Nephron progenitor cell (in vitro differentiated cells): Measurements from ENCODE around the gene YJU2.

ENCODE experiments used
- DNase-seq: peaks from one replicate; pipeline ENCODE4 v3.0.0; 2021
- H3K27ac Mint-ChIP-seq: 2 replicates; pipeline ENCODE4 v1.8.0; 2021; ENCODE audit warnings: mild to moderate bottlenecking, moderate library complexity, mixed read lengths
- H3K27me3 Mint-ChIP-seq: 2 replicates; pipeline ENCODE4 v1.8.0; 2021; ENCODE audit warnings: mild to moderate bottlenecking, low read depth, mixed read lengths; ENCODE audit not compliant: poor library complexity
- H3K36me3 Mint-ChIP-seq: 2 replicates; pipeline ENCODE4 v1.8.0; 2021; ENCODE audit warnings: low read depth, mixed read lengths
- H3K4me1 Mint-ChIP-seq: 2 replicates; pipeline ENCODE4 v1.8.0; 2021; ENCODE audit warnings: mixed read lengths
- H3K4me3 Mint-ChIP-seq: 2 replicates; pipeline ENCODE4 v1.8.0; 2021; ENCODE audit warnings: mild to moderate bottlenecking, moderate library complexity, mixed read lengths
- H3K9me3 Mint-ChIP-seq: 2 replicates; pipeline ENCODE4 v1.8.0; 2021; ENCODE audit warnings: mild to moderate bottlenecking, moderate library complexity, mixed read lengths
- CTCF ChIP-seq: fragments of 200-600 bp; sonication (generic); IDR thresholded peaks from 2 replicates; pipeline ENCODE4 v1.5.0; 2021; ENCODE audit warnings: antibody characterized with exemption

The YJU2 gene

DNA sequence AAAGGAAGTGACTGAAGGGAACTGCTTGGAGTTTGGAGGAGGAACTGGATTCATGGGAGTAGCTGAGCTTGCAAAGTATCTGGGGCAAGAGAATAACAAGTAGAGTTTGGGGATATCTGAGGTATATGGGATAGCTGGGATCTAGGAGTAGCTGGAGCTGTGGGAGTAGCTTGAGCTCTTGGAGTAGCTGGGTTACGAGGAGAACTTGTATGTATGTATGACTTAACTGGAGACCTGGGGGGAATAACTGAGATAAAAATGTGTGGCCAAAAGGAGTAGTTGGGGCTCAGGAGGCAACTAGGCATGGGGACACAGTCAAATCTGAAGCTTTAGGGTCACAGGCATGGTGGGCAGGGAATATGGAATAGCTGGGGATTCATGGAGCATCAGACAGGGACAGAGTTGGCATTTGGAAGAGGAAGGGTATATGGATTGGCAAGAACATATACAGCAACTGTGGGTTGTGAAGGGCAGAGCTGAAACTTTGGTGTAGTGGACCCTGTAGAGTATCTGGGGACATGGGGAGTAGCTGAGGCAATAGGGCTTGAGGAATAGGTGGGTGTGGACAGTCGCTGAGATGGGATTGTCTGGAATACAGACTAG is 45.8 kb upstream of the YJU2 start:
- peaks cover 90% of the 10 kb centered on the region for H3K27me3 Mint-ChIP-seq
- peaks cover 11% of the 10 kb centered on the region for H3K4me1 Mint-ChIP-seq
- peaks cover 8% of the 10 kb centered on the region for H3K36me3 Mint-ChIP-seq
- no peak overlapping the region for H3K4me3 Mint-ChIP-seq
- H3K9me3 Mint-ChIP-seq = peaks cover 17% of the 10 kb centered on the region
- no peak for TF ChIP-seq CTCF
- no peak overlapping the region for H3K27ac Mint-ChIP-seq
- DNase-seq = no peak

DNA sequence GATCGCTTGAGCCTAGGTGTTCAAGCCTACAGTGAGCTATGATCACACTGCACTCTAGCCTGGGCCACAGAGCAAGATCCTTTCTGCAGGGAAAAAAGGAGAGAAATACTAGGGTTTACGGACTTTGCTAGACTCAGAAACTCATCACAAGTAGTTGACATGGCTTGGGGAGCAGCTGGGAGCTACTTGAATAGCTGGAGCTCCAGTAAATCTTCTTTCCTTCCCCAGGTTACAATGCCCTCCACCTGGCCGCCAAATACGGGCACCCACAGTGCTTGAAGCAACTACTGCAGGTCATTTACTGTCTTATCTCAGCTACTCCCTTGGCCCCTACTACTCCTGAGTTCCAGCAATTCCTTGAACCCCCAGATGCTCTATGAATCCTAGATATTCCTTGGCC is 45.1 kb upstream of the YJU2 start:
- Mint-ChIP-seq H3K27ac (no peak overlapping the region), H3K27me3 (peaks cover 87% of the 10 kb centered on the region), H3K4me1 (peaks cover 11% of the 10 kb centered on the region), H3K4me3 (no peak overlapping the region), H3K36me3 (peaks cover 8% of the 10 kb centered on the region), H3K9me3 (peaks cover 15% of the 10 kb centered on the region)
- no peak for TF ChIP-seq CTCF
- no peak for DNase-seq

- H3K27ac Mint-ChIP-seq = no peak overlapping the region
- H3K36me3 Mint-ChIP-seq = no peaks in the 10 kb centered on the region
- H3K4me1 Mint-ChIP-seq = no peaks in the 10 kb centered on the region
- peaks cover 63% of the 10 kb centered on the region for H3K27me3 Mint-ChIP-seq
- H3K9me3 Mint-ChIP-seq = no peaks in the 10 kb centered on the region
- TF ChIP-seq CTCF = no peak
- H3K4me3 Mint-ChIP-seq = no peak overlapping the region
- no peak for DNase-seq
Observed at GRCh38 chr19:4206818-4207484, 39.9 kb upstream of the YJU2 start.

GRCh38 chr19:4208385-4209094 is 38.3 kb upstream of the YJU2 start:
- no peaks in the 10 kb centered on the region for H3K9me3 Mint-ChIP-seq
- no peak for DNase-seq
- H3K27me3 Mint-ChIP-seq = peaks cover 61% of the 10 kb centered on the region
- no peak overlapping the region for H3K27ac Mint-ChIP-seq
- H3K4me1 Mint-ChIP-seq = no peaks in the 10 kb centered on the region
- no peak overlapping the region for H3K4me3 Mint-ChIP-seq
- H3K36me3 Mint-ChIP-seq = no peaks in the 10 kb centered on the region
- TF ChIP-seq CTCF = no peak

- no peak for DNase-seq
- no peak overlapping the region for H3K27ac Mint-ChIP-seq
- H3K4me1 Mint-ChIP-seq = no peaks in the 10 kb centered on the region
- H3K4me3 Mint-ChIP-seq = no peak overlapping the region
- no peaks in the 10 kb centered on the region for H3K9me3 Mint-ChIP-seq
- H3K36me3 Mint-ChIP-seq = no peaks in the 10 kb centered on the region
- H3K27me3 Mint-ChIP-seq = peaks cover 60% of the 10 kb centered on the region
- TF ChIP-seq CTCF = no peak
Observed at GRCh38 chr19:4210166-4210731, 36.6 kb upstream of the YJU2 start.
